Smooth muscle cell (in vitro differentiated cells): ENCODE data around the gene TMEM158. TPM values are rescaled to one million over a fixed set of nuclear protein-coding genes. Genes with fewer than 3 reads are reported as not detected.
A peak's percentile ranks its signal among the peaks of the same experiment; 100 is the strongest.

Experiments used
- DNase-seq: peaks from one replicate; lab custom pipeline; 2025; ENCODE audit not compliant: unreplicated experiment; lab: John Stamatoyannopoulos, UW
- H2AFZ ChIP-seq: fragments of 200-600 bp; sonication (generic); 2 replicates; pipeline ENCODE4 v1.6.0; 2016; ENCODE audit warnings: antibody characterized with exemption, low read depth, mild to moderate bottlenecking
- H3F3A ChIP-seq: fragments of 200-600 bp; sonication (generic); 2 replicates; pipeline ENCODE4 v1.6.0; 2017; ENCODE audit warnings: antibody characterized with exemption, low read depth
- H3K27ac ChIP-seq: fragments of 200-600 bp; sonication (generic); 2 replicates; pipeline ENCODE4 v1.5.1; 2016; ENCODE audit warnings: low read depth, mild to moderate bottlenecking
- H3K27me3 ChIP-seq: fragments of 200-600 bp; sonication (generic); 2 replicates; pipeline ENCODE4 v1.6.1; 2016; ENCODE audit warnings: low read depth, mild to moderate bottlenecking
- H3K36me3 ChIP-seq: fragments of 200-600 bp; sonication (generic); 2 replicates; pipeline ENCODE4 v1.5.1; 2016; ENCODE audit warnings: low read depth
- H3K4me1 ChIP-seq: fragments of 200-600 bp; sonication (generic); 2 replicates; pipeline ENCODE4 v1.5.1; 2016; ENCODE audit warnings: low read depth
- H3K4me2 ChIP-seq: fragments of 200-600 bp; sonication (generic); 2 replicates; pipeline ENCODE4 v1.6.0; 2016; ENCODE audit warnings: mild to moderate bottlenecking
- H3K4me3 ChIP-seq: fragments of 200-600 bp; sonication (generic); 2 replicates; pipeline ENCODE4 v1.5.1; 2016; ENCODE audit warnings: mild to moderate bottlenecking
- H3K79me2 ChIP-seq: fragments of 200-600 bp; sonication (generic); 2 replicates; pipeline ENCODE4 v1.6.0; 2016; ENCODE audit warnings: low read depth, mild to moderate bottlenecking
- H3K9ac ChIP-seq: fragments of 200-600 bp; sonication (generic); 2 replicates; pipeline ENCODE4 v1.6.0; 2016; ENCODE audit warnings: low read depth
- H3K9me3 ChIP-seq: fragments of 200-600 bp; sonication (generic); replicated peaks from 2 replicates; pipeline ENCODE4 v1.5.1; 2016; ENCODE audit warnings: low read depth
- H4K20me1 ChIP-seq: fragments of 200-600 bp; sonication (generic); 2 replicates; pipeline ENCODE4 v1.6.0; 2016; ENCODE audit warnings: low read depth
- CTCF ChIP-seq: fragments of 200-600 bp; sonication (generic); IDR thresholded peaks from 2 replicates; pipeline ENCODE4 v1.5.1; 2017; ENCODE audit warnings: borderline replicate concordance, mild to moderate bottlenecking, antibody characterized with exemption; ENCODE audit not compliant: insufficient read depth, poor library complexity, severe bottlenecking
- WGBS: methylation state at CpG from one replicate; pipeline ENCODE4 v1.1.7; 2016; ENCODE audit warnings: low lambda C conversion rate; 5-methylcytosine and 5-hydroxymethylcytosine counted together
- polyA plus RNA-seq: library from polyadenylated mRNA; unstranded; fragments of >200 nt; fragmentation: Nextera tagmentation; extraction: Ambion mirVana; gene quantifications from 2 replicates; pipeline ENCODE4 v1.2.1, GENCODE V29; 2016
- total RNA-seq: library from RNA; depleted of rRNA; stranded (reverse); fragments of >200 nt; gene quantifications from 2 replicates; pipeline ENCODE4 v1.2.3, GENCODE V29; 2014

The TMEM158 gene
- total and polyA plus RNA-seq, 2 experiments from 2014 or later, result 16.8 to 70.9 TPM

GRCh38 chr3:45198264-45199260 lies 27.5 kb downstream of the TMEM158 start:
- no peak for TF ChIP-seq CTCF
- WGBS, result 66% methylated on average over 5 of the region's 5 CpGs
- DNase-seq, result no peak
- Histone ChIP-seq H3K4me3 (no peak overlapping the region), H3K4me1 (peaks cover 9% of the 10 kb centered on the region), H4K20me1 (no peaks in the 10 kb centered on the region), H3K27me3 (no peaks in the 10 kb centered on the region), H3F3A (peaks cover 6% of the 10 kb centered on the region), H3K79me2 (no peaks in the 10 kb centered on the region), H3K36me3 (no peaks in the 10 kb centered on the region), H3K4me2 (peak overlapping the region; percentile 12), H2AFZ (no peak overlapping the region), H3K9me3 (no peaks in the 10 kb centered on the region), H3K27ac (peak overlapping the region; percentile 63), H3K9ac (no peak overlapping the region)

- Histone ChIP-seq H3K79me2 (no peaks in the 10 kb centered on the region), H3K9ac (no peak overlapping the region), H3K4me2 (no peak overlapping the region), H2AFZ (no peak overlapping the region), H3K4me3 (no peak overlapping the region), H3K9me3 (no peaks in the 10 kb centered on the region), H3K36me3 (no peaks in the 10 kb centered on the region), H4K20me1 (no peaks in the 10 kb centered on the region), H3F3A (peaks cover 6% of the 10 kb centered on the region), H3K4me1 (peaks cover 17% of the 10 kb centered on the region), H3K27ac (no peak overlapping the region), H3K27me3 (no peaks in the 10 kb centered on the region)
- TF ChIP-seq CTCF, result no peak
- DNase-seq, result no peak
- 97% methylated on average over 5 of the region's 5 CpGs for WGBS
Observed at GRCh38 chr3:45194791-45195190, 31.3 kb downstream of the TMEM158 start.

- no peak overlapping the region for H3K9ac ChIP-seq
- no peaks in the 10 kb centered on the region for H3K9me3 ChIP-seq
- no peak for TF ChIP-seq CTCF
- H3K4me1 ChIP-seq, result peaks cover 10% of the 10 kb centered on the region
- H3K79me2 ChIP-seq, result no peaks in the 10 kb centered on the region
- no peaks in the 10 kb centered on the region for H3F3A ChIP-seq
- H2AFZ ChIP-seq, result peak overlapping the region; percentile 18
- no peak for DNase-seq
- WGBS, result 47% methylated on average over 3 of the region's 3 CpGs
- no peak overlapping the region for H3K27ac ChIP-seq
- H3K27me3 ChIP-seq, result no peaks in the 10 kb centered on the region
- H3K4me2 ChIP-seq, result no peak overlapping the region
- H3K36me3 ChIP-seq, result no peaks in the 10 kb centered on the region
- H3K4me3 ChIP-seq, result no peak overlapping the region
- H4K20me1 ChIP-seq, result no peaks in the 10 kb centered on the region
Observed at GRCh38 chr3:45191924-45192417, 34.1 kb downstream of the TMEM158 start.
